GM18520 (cell line): Measurements from ENCODE around the gene DNAJC27.

Experiments used
- ATAC-seq: cut with Tn5 transposase; IDR thresholded peaks from one replicate; pipeline ENCODE4 v1.9.1; 2021; ENCODE audit not compliant: unreplicated experiment

DNAJC27 gene

DNA sequence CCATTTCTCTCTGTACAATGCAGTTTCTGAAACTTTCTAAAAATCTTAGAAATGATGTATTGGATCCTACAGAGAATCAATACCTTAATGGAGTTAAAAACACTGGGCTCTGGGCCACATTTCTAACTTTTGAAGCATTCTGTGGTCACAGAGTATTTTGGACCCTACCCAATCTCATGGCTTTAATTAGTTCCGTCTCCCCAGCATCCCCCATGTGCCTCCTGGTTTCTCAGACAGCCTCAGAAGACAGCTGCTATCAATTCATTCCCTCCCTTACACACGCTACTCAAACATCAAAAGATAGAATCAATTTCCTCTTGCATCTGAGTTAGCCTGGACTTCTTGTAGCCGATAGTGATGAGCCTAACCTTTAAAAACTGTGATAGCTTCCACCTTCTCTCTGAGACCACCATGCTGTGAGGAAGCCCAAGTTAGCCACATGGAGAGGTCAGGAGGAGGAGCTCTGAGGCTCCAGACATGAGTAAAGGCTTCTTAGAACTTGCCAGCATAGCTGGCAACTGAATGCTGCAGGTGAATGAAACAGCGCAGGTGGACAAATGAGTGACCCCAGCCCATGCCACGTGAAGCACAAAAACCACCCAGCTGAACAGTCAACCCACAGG lies 62.1 kb downstream of the DNAJC27 start:
- ATAC-seq = no peak

GRCh38 chr2:24908461-24908901 lies 63.3 kb downstream of the DNAJC27 start:
- no peak for ATAC-seq

GRCh38 chr2:24907116-24907515 lies 64.6 kb downstream of the DNAJC27 start:
- no peak for ATAC-seq

DNA sequence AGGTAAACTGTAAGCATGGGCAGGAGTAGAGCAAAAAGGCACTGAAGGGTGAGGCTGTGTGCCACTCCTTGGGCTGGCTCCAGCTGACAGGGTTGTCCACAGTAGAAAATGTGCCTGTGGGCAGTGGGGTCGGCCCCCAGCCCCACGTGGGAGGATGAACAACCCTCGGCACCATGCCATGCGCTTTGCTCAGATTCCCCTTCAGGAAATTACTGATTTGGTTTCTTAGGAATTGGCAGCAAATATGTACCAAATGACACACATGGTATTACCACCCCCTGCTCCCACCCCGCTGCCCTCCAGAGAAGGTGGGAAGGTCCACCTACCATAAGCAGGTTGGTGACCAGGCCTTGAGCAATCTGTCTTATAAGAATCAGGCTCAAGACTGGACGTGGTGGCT lies 65.3 kb downstream of the DNAJC27 start:
- no peak for ATAC-seq

- no peak for ATAC-seq
These were observed 68.3 kb downstream of the DNAJC27 start for GRCh38 chr2:24903161-24904103.

DNA sequence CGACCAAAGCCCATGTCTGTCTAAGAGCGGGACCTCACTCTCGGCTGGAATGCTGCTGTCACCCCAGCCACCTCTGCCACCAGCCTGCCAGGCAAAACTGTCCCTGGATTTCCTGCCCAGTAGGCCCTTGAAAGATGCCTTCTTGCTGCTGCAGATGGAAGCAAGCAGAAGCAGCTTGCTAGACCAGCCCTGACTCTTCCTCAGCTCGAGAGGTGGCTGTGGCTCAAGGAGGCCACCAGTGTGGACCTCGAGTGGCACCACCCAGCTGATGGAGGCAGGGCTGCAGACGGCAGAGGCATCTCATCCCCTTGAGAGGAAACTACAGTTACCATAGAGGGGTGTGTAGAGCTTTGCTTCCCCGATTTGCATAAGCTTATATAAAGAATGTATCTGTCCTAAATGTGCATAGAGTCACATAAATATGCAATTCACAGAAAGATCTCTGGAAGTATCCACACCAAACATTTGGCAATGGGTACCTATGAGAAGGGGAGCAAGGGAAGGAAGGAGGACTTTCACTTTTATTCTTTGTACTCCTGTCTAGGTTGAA lies 72.3 kb downstream of the DNAJC27 start:
- no peak for ATAC-seq

GRCh38 chr2:24898122-24899109 lies 73.3 kb downstream of the DNAJC27 start:
- ATAC-seq = no peak

DNA sequence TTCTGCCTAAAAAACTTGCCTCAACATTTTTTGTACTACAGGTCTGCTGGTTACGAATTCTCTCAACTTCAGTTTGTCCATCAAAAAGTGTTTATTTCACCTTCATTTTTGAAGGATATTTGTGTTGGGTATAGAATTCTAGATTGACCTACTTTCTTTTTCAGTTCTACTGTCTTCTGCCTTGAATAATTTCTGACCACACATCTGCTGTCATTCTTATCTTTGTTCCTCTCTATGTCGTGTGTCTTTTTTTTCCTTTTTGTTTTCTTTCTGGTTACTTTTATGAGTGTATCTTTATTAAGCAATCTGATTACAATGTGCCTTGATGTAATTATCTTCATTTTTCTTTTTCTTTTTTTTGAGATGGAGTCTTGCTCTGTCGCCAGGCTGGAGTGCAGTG lies 77.0 kb downstream of the DNAJC27 start:
- no peak for ATAC-seq

DNA sequence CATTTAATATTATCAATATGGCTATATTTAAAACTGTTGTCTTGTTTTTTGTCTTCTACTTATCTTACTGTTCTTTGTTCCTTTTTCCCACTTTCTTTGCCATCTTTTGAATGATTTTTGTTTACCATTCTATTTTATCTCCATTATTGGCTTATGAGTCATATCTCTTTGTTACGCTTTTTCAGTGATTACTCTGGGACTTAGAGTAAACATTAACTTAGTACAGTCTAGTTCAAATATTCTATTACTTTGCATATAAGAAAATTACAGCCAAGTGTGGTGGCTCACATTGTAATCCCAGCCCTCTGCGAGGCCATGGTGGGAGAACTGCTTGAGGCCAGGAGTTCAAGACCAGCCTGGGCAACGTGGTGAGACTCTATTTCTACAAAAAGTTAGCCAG lies 77.8 kb downstream of the DNAJC27 start:
- ATAC-seq = no peak
